ENCODE data around the gene RUBCN.
"Not testable (repeated sequence)": the region's sequence is repeated elsewhere in the genome, so short reads cannot be mapped to it uniquely, and the experiment has no call there.

DNA sequence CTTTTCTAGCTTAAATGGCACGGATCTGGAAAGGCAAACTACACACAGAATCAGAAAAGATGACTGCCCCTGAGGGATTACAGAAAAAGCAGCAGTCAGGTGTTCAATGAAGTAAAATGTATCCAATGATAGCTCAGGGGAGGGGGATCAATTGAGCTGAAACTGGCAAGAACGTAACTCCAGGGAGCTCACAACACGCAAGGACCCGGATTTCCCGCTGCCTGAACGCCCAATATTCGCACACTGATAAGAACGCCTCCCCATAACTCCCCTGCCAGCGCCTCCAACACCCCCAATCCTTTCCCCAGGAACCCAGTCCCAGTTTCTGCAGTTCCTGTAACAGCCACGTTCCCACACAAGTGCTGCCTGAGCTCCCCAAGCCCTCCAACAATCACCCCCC, 83.8 kb downstream of the RUBCN start:
- TF ChIP-seq POLR2AphosphoS5 (IDR thresholded peaks at IDR 0.05; ENCODE audit: borderline replicate concordance, low read depth, low read length); EZH2 (IDR thresholded peaks at IDR 0.05); FOXP2 (optimal IDR thresholded peaks at IDR 0.05; ENCODE audit: control extremely low read depth, extremely low read length, insufficient read depth): not testable (repeated sequence)
